AG09319 (cell line): ENCODE data around the gene OPCML.

Experiments used
- DNase-seq: peaks from one replicate; pipeline ENCODE4 v3.0.0-alpha.2; 2010; ENCODE audit warnings: low read depth; ENCODE audit errors: extremely low read depth
- CTCF ChIP-seq: IDR thresholded peaks from 2 replicates; pipeline ENCODE4 v1.5.1; 2011; ENCODE audit warnings: low read depth, mild to moderate bottlenecking, inconsistent platforms, low read length, moderate library complexity

The OPCML gene

GRCh38 chr11:133230431-133230830, 301.9 kb downstream of the OPCML start:
- TF ChIP-seq CTCF: no peak
- no peak for DNase-seq

DNA sequence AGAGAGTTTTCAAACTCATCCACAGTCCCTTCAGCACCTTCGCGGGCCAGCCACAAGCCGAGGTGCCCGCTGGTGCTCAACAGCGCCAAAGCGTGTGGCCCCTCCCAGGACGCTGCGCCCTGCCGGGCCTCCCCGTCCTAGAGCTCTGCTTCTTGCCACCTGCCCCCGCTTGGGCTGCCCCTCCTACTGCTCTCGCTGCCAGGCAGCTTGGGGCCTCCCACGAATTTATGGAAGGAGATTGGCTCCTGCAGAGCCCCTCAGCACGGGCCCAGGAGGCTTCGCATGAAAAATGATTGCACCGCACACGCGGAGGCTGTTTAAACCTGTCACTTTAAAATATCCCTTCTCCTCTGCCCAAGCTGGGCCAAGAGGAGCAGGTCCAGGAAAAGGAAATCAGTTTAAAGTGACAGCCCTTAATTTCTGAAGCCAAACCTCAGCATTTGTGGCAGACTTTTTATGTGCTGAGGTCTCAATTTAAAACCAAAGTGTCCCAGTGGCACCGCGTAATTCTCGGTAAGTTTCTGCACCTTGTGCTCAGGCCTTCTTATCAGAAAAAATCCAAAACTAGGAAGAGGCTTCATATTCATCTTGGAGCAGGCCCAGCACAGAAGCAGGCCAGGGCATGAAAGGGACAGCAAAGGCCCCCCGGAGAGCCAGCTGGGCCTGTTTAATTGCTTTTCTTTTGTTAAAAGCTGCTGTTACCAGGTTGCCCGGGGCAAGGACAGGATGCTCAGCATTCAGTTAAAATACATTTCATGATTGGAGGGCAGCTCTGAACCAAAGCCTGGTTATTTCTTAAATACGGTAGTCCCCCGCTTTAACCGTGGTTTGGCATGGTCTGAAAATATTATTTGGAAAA, 303.6 kb downstream of the OPCML start:
- DNase-seq: no peak
- no peak for TF ChIP-seq CTCF

DNA sequence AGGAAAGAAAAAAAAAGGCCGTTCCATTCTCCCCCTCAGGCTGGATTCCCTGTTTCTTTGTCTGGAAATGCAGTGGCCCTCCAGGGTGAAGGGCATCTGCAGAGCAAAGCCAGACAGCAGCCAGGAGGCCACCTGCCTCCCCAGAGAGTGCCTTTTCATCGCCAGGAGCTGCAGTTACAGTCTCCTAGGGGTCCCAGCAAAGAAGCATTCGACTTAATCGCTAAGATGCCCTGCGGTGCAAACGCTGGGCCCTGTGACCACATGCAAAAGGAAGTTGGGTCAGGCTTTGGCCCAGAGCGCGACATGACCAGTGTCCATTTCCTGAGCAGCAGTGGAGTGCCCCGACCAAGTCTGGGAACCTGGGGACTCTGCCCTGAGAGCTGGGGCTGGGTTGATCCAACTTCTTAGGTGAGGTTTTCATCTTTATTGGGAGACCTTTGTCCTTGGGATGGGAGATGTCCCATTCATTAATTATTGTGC, 304.6 kb downstream of the OPCML start:
- DNase-seq: no peak
- TF ChIP-seq CTCF: no peak

DNA sequence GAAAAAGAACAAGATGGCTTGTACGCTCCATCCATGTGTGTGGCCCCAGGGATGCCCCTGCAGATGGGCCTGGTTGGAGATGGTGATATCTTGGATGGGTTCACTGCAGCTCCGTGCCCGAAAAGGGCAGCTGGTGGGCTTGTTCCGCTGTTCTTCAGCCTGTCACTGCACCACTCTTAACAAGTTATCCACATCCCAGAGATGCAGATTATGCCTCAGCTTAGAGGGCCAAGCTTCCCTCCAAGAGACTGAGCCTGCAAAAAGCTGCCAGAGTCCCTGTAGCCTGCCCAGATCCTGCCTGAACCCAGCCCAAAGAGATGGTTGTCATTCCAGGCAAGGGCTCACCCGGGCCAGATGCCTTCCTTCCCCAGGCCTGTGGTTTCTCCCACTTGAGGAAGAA, 308.0 kb downstream of the OPCML start:
- no peak for DNase-seq
- TF ChIP-seq CTCF: no peak

DNA sequence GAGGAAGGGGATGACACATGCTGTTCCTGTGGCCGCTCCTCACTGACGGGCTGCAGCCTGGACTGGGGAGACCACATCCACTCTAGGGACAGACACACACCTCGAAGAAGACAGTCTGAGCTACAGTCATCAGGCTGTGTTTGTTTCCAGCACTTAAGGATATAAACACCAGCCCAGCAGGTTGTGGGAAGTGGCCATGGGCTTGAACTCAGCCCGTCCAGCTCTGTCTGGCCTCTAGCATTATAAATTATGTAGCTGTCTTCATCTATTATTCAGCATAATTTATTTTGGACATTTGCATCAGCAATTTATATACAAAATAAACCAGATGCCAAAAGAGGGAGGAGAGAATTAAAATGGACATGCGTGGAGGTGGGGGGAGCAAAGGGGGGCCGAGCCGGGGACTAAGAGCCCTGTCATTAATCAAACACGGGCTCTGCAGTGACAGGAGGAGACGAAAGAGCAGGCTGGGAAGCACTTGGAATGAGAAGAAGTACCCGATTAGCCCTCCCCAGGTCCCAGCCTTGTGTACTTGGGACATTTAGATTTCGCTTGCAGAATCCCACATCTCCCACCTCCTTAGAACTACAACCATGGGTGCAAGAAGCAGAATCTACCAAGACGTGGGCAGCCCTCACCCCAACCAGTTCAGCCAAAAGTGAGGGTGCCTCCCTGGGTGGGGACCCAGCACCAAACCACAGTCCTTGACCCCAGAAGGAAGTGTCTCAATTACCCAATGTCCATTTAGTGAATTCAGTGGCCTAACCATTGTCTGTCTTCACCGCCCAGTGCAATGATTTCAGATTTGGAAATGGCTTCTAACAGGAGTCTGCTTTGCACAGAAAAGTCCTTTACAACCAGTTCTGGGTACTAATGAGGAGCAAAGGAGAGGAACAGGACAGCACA, 309.6 kb downstream of the OPCML start:
- no peak for DNase-seq
- no peak for TF ChIP-seq CTCF

DNA sequence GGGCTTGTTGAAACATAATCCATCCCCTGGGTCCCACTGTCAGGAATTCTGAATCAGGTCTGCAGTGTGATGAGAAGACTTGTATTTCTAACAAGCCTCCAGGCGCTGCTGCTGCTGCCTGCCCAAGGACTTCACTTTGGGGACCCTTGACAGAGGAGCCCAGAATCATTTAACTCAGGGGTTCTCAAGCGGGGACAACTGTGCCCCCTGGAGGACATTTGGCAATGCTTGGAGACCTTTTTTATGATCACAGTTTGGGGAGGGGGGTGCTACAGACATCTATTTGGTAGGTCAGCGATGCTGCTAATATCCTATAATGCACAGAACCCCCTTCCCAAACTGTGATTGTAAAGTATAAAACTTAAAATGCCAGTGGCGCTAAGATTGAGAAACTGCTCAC, 312.8 kb downstream of the OPCML start:
- no peak for DNase-seq
- TF ChIP-seq CTCF: no peak

DNA sequence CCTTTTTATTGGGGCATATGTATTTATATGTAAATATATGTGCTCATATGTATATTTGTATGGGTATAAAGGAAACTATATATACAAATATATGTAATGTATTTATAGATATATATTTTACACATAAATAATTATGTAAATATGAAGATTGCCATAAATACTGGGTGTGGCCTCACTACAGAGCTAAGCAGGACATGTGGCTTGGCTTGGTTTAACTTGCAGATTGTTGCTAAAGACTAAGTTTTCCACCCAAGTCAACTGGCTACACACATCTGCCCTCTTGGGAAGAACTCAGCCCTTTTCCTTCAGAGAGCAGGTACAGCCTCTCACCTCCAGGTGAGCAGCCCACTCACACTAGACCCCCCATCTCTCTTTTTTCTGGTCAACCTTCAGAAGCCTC, 315.5 kb downstream of the OPCML start:
- no peak for DNase-seq
- no peak for TF ChIP-seq CTCF
